Measurements from ENCODE around the gene OR4C6.

Gene OR4C6
- total RNA-seq, result 0 reads per million in 2 donors

GRCh38 chr11:55661901-55662300 lies at the start of gene OR4C6:
Gene OR4C6, plus strand, starts transcription at chr11:55662201. Its CDS starts 2,966 bp downstream, at chr11:55665167.
- DNase-seq, result no peak

GRCh38 chr11:55624531-55624930 lies 37.5 kb upstream of the OR4C6 start:
- no peak for DNase-seq

GRCh38 chr11:55634813-55635212 lies 27.2 kb upstream of the OR4C6 start, which contains the start of gene OR4P4:
Gene OR4P4, plus strand, starts transcription at chr11:55635113.
- DNase-seq, result no peak

GRCh38 chr11:55648027-55648426 lies 14.0 kb upstream of the OR4C6 start, which contains the start of gene OR4S2:
Gene OR4S2, plus strand, starts transcription at chr11:55648327. Its CDS starts 2,577 bp downstream, at chr11:55650904.
- DNase-seq, result no peak

GRCh38 chr11:55652560-55652959 lies 9.4 kb upstream of the OR4C6 start:
- no peak for DNase-seq

GRCh38 chr11:55655096-55655495 lies 6.9 kb upstream of the OR4C6 start:
- no peak for DNase-seq

- DNase-seq, result no peak
Measured at GRCh38 chr11:55658031-55658573, 3.9 kb upstream of the OR4C6 start.

- DNase-seq, result no peak
Measured at GRCh38 chr11:55658608-55659007, 3.4 kb upstream of the OR4C6 start.

- no peak for DNase-seq
Measured at GRCh38 chr11:55669376-55669775, 7.4 kb downstream of the OR4C6 start.

GRCh38 chr11:55673860-55674259 lies 11.9 kb downstream of the OR4C6 start:
- DNase-seq, result no peak

GRCh38 chr11:55697817-55698216 lies 35.8 kb downstream of the OR4C6 start:
- DNase-seq, result no peak

GRCh38 chr11:55701429-55701828 lies 39.4 kb downstream of the OR4C6 start:
- DNase-seq, result no peak

GRCh38 chr11:55707029-55707428 lies 45.0 kb downstream of the OR4C6 start:
- peak in 1 of 5 experiments; percentile 10 for DNase-seq

- DNase-seq, result peak in 1 of 5 experiments; percentile 1
Measured at GRCh38 chr11:55714982-55715888, 53.2 kb downstream of the OR4C6 start.
